Measurements from ENCODE around the gene ELMO1.

ELMO1 gene

GRCh38 chr7:37211097-37211880, 237.4 kb downstream of the ELMO1 start:
- Histone ChIP-seq H3K79me2 (no peaks in the 10 kb centered on the region), H3K4me2 (ENCODE audit: low read length) (no peak overlapping the region), H3K27ac (no peak overlapping the region), H3K4me1 (peaks cover 3% of the 10 kb centered on the region), H3K36me3 (ENCODE audit: control insufficient read depth, insufficient read depth, low read length) (no peaks in the 10 kb centered on the region), H3K27me3 (ENCODE audit: control insufficient read depth, insufficient read depth, low read length) (no peaks in the 10 kb centered on the region), H2AFZ (no peak overlapping the region), H3K9me3 (ENCODE audit: control insufficient read depth, low read length) (no peaks in the 10 kb centered on the region), H3K9ac (no peak overlapping the region), H3K4me3 (ENCODE audit: low read depth, low read length) (no peak overlapping the region)
- TF ChIP-seq, protein P1, sequence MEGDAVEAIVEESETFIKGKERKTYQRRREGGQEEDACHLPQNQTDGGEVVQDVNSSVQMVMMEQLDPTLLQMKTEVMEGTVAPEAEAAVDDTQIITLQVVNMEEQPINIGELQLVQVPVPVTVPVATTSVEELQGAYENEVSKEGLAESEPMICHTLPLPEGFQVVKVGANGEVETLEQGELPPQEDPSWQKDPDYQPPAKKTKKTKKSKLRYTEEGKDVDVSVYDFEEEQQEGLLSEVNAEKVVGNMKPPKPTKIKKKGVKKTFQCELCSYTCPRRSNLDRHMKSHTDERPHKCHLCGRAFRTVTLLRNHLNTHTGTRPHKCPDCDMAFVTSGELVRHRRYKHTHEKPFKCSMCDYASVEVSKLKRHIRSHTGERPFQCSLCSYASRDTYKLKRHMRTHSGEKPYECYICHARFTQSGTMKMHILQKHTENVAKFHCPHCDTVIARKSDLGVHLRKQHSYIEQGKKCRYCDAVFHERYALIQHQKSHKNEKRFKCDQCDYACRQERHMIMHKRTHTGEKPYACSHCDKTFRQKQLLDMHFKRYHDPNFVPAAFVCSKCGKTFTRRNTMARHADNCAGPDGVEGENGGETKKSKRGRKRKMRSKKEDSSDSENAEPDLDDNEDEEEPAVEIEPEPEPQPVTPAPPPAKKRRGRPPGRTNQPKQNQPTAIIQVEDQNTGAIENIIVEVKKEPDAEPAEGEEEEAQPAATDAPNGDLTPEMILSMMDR (IDR thresholded peaks at IDR 0.05), result no peak

DNA sequence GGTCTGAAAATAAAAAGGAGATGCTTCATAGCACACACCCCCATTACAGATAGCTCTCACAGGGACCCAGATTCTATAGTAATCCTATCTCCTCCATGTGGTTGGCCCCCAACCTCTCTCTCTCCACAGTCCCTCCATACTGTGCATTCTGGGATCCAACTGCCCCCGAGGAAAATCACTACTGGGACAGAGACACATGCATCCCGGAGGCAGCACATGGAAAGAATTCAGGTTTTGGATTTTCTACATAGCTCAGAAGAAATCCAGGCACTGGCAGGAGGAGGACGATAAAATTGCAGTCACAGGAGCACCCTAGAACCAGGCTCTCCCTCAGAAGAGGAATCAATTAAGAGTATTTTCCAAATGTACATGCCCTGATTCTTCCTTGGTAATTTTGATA, 239.5 kb downstream of the ELMO1 start:
- H3K4me2 ChIP-seq (ENCODE audit: low read length), result no peak overlapping the region
- peaks cover 3% of the 10 kb centered on the region for H3K4me1 ChIP-seq
- no peaks in the 10 kb centered on the region for H3K36me3 ChIP-seq (ENCODE audit: control insufficient read depth, insufficient read depth, low read length)
- no peak overlapping the region for H3K9ac ChIP-seq
- H2AFZ ChIP-seq, result no peak overlapping the region
- H3K27ac ChIP-seq, result peak overlapping the region; percentile 5
- TF ChIP-seq, protein P1 (IDR thresholded peaks at IDR 0.05), result no peak
- H3K27me3 ChIP-seq (ENCODE audit: control insufficient read depth, insufficient read depth, low read length), result no peaks in the 10 kb centered on the region
- H3K79me2 ChIP-seq, result no peaks in the 10 kb centered on the region
- no peaks in the 10 kb centered on the region for H3K9me3 ChIP-seq (ENCODE audit: control insufficient read depth, low read length)
- H3K4me3 ChIP-seq (ENCODE audit: low read depth, low read length), result no peak overlapping the region

GRCh38 chr7:37208528-37208927, 240.1 kb downstream of the ELMO1 start:
- H3K9me3 ChIP-seq (ENCODE audit: control insufficient read depth, low read length), result no peaks in the 10 kb centered on the region
- no peak overlapping the region for H3K4me2 ChIP-seq (ENCODE audit: low read length)
- H3K27me3 ChIP-seq (ENCODE audit: control insufficient read depth, insufficient read depth, low read length), result no peaks in the 10 kb centered on the region
- H3K27ac ChIP-seq, result peak overlapping the region; percentile 5
- TF ChIP-seq, protein P1 (IDR thresholded peaks at IDR 0.05), result peak; percentile 60
- H3K36me3 ChIP-seq (ENCODE audit: control insufficient read depth, insufficient read depth, low read length), result no peaks in the 10 kb centered on the region
- peak overlapping the region; percentile 6 for H2AFZ ChIP-seq
- H3K9ac ChIP-seq, result no peak overlapping the region
- H3K4me1 ChIP-seq, result peaks cover 3% of the 10 kb centered on the region
- no peaks in the 10 kb centered on the region for H3K79me2 ChIP-seq
- no peak overlapping the region for H3K4me3 ChIP-seq (ENCODE audit: low read depth, low read length)

DNA sequence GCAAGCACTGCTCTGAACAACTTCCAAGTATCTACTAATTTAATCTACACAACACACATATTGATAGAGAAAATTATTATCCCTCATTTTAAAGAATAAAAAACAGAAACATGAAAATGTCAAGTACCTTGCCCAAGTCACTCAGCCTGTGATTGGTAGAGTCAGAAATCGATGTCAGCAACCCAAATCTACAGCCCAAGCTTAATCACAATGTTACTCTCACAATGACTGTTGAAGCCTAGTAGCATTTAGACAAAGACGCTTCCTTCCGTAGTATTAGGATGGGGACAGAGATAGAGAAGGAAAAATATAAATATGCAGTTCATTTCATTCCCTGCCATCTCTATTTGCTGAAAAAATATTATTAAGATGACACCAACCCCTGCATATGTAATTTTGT, 242.5 kb downstream of the ELMO1 start:
- Histone ChIP-seq H3K27ac (no peak overlapping the region), H3K36me3 (ENCODE audit: control insufficient read depth, insufficient read depth, low read length) (no peaks in the 10 kb centered on the region)

More for the DNA sequence above, 242.5 kb downstream of the ELMO1 start:
- H3K9ac ChIP-seq, result no peak overlapping the region
- peaks cover 3% of the 10 kb centered on the region for H3K4me1 ChIP-seq
- no peak overlapping the region for H3K4me3 ChIP-seq (ENCODE audit: low read depth, low read length)
- H3K4me2 ChIP-seq (ENCODE audit: low read length), result no peak overlapping the region
- no peaks in the 10 kb centered on the region for H3K27me3 ChIP-seq (ENCODE audit: control insufficient read depth, insufficient read depth, low read length)
- H2AFZ ChIP-seq, result no peak overlapping the region
- TF ChIP-seq, protein P1 (IDR thresholded peaks at IDR 0.05), result no peak
- no peaks in the 10 kb centered on the region for H3K79me2 ChIP-seq
- no peaks in the 10 kb centered on the region for H3K9me3 ChIP-seq (ENCODE audit: control insufficient read depth, low read length)
